GM18508 (cell line): ENCODE results near the gene HIP1.
"Not testable (repeated sequence)": the region's sequence is repeated elsewhere in the genome, so short reads cannot be mapped to it uniquely, and the experiment has no call there.

ENCODE experiments used
- ATAC-seq: cut with Tn5 transposase; IDR thresholded peaks from one replicate; pipeline ENCODE4 v1.9.1; 2021; ENCODE audit warnings: moderate number of reproducible peaks; ENCODE audit not compliant: insufficient read depth, unreplicated experiment

The HIP1 gene

DNA sequence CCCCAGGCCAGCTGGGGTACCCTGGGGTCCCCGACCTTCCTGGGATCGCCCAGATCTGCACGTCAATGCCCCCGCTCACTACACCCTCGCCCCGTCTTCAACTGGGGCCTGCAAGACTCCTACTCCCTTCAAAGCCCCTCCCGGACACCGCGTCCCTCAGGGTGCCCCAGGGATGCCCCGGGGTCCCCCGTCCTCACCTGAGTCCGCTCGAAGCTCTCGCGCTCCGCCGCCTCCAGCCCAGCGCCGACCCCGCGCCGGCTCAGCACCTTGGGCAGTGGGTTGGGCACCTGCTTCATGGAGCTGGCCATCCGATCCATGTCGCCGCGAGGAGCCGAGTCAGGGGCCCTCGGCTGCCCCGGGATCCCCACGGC is at the start of gene HIP1:
HIP1 (minus strand) TSS at position 338 of the 371 bp plus-strand sequence; CDS start at position 317, 21 bp downstream.
- no peak for ATAC-seq

- not testable (repeated sequence) for ATAC-seq
These were observed 49.6 kb upstream of the HIP1 start for GRCh38 chr7:75788154-75788847.

DNA sequence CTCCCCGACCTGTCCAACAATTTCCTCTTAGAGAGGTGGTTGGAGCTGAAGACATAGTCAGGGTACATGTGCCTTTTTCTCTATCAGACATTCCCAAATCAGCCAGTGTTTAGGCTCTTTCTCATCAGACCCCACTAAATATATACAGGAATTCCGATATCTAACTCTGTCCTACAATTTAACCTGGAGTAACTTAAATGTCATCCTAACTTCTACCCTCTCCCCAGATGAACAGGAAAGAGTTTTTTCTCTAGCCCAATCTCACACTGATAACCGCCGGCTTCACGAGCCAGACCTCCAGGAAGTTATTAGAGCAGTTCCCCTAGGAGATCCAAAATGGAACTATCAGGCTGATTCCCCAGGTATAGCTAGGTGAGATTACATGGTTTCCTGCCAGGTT is 44.3 kb upstream of the HIP1 start:
- ATAC-seq, result not testable (repeated sequence)

GRCh38 chr7:75780647-75781273 is 42.0 kb upstream of the HIP1 start:
- ATAC-seq, result not testable (repeated sequence)

GRCh38 chr7:75779516-75779915 is 40.8 kb upstream of the HIP1 start:
- ATAC-seq, result not testable (repeated sequence)

GRCh38 chr7:75779035-75779434 is 40.3 kb upstream of the HIP1 start:
- not testable (repeated sequence) for ATAC-seq

- ATAC-seq, result no peak
These were observed 37.7 kb upstream of the HIP1 start for GRCh38 chr7:75776295-75776971.

- ATAC-seq, result not testable (repeated sequence)
These were observed 35.2 kb upstream of the HIP1 start for GRCh38 chr7:75773958-75774357.

- no peak for ATAC-seq
These were observed 33.6 kb upstream of the HIP1 start, which contains the start of gene CCL26 for GRCh38 chr7:75772081-75773077. Gene CCL26, minus strand, starts transcription at chr7:75772211. Its CDS starts 35 bp downstream, at chr7:75772176.

GRCh38 chr7:75771224-75771623 is 32.5 kb upstream of the HIP1 start:
- ATAC-seq, result no peak

- no peak for ATAC-seq
These were observed 23.7 kb upstream of the HIP1 start for GRCh38 chr7:75762350-75762917.

- ATAC-seq, result not testable (repeated sequence)
These were observed 23.1 kb upstream of the HIP1 start for GRCh38 chr7:75761801-75762200.

- ATAC-seq, result no peak
These were observed 19.8 kb upstream of the HIP1 start for GRCh38 chr7:75758491-75758890.

GRCh38 chr7:75757860-75758259 is 19.1 kb upstream of the HIP1 start:
- no peak for ATAC-seq

DNA sequence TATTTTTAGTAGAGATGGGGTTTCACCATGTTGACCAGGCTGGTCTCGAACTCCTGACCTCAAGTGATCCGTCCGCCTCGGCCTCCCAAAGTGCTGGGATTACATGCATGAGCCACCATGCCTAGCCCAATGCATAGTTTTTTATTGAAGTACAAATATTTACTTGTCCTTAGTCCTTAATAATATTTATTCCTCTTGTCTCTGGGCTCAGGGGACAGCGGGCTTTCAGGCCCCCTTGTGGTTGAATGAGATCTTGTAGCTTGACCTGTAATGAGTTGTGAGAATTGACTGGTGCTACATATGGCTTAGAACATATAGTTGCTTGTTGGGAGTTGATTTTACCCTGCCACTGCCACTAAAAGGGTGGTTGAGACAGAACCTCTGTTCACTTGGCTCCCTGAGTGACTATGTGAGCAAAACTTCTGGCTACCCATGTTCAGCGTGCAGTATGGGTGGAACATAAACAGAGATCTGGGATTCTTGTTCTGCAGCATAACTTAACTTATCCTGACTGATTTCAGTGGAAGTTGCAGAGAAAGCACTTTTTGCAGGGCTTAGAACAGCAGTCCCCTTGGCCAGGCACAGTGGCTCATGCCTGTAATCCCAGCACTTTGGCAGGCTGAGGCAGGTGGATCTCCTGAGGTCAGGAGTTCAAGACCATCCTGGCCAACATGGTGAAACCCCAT is 18.4 kb upstream of the HIP1 start:
- ATAC-seq, result no peak

- ATAC-seq, result no peak
These were observed 17.7 kb upstream of the HIP1 start for GRCh38 chr7:75756206-75756990.

GRCh38 chr7:75743455-75743859 is 4.7 kb upstream of the HIP1 start:
- ATAC-seq, result no peak

- ATAC-seq, result no peak
These were observed 2.2 kb upstream of the HIP1 start for GRCh38 chr7:75740846-75741497.
